HuH-7 (cell line): ENCODE measurements around the gene ERN2.

Source experiments
- DNase-seq: peaks from one replicate; pipeline ENCODE4 v3.0.0; 2011; ENCODE audit warnings: low spot score

The ERN2 gene

GRCh38 chr16:23640615-23640930, 72.4 kb downstream of the ERN2 start:
- DNase-seq = peak; percentile 29
